GM19468 (cell line): Measurements from ENCODE around the gene NGB.
"Not testable (repeated sequence)": the region's sequence is repeated elsewhere in the genome, so short reads cannot be mapped to it uniquely, and the experiment has no call there.

Source experiments
- ATAC-seq: cut with Tn5 transposase; IDR thresholded peaks from one replicate; pipeline ENCODE4 v1.9.1; 2021; ENCODE audit warnings: mild to moderate bottlenecking, moderate library complexity, moderate number of reproducible peaks; ENCODE audit not compliant: unreplicated experiment; ENCODE audit errors: extremely low read depth

Gene NGB, protein sequence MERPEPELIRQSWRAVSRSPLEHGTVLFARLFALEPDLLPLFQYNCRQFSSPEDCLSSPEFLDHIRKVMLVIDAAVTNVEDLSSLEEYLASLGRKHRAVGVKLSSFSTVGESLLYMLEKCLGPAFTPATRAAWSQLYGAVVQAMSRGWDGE

DNA sequence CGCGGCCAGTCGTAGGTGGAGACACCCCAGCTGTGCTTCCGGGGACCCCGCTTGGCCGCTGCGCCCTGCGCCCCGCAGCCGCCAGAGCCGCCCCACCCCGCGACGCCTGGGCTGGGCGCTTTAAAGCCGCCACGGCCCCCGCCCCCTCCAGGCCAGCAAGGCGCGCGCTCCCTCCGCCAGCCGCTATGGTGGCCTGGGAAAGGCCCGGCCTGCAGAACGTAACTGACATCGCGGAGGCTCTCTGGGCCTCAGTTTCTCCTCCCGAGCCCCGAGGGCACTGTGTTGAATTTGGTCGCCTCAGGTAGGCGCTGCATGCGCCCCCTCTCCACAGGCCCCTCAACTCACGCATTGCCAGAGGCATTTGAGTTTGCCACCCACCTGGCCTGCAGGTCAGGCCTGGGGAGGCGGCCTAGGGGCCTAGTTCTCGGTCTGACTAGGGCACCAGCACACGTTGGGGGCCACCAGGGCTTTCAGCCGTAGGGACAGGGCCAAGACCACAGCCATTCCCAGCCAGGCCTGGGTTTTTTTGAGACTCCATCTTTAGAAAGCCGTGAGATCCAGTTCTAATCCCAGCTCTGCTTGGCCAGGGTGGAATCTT is at the start of gene NGB:
TSS of gene NGB (minus strand) at position 94 of the 598 bp plus-strand sequence. CDS start 269 bp downstream, outside the sequence.
- ATAC-seq = no peak

DNA sequence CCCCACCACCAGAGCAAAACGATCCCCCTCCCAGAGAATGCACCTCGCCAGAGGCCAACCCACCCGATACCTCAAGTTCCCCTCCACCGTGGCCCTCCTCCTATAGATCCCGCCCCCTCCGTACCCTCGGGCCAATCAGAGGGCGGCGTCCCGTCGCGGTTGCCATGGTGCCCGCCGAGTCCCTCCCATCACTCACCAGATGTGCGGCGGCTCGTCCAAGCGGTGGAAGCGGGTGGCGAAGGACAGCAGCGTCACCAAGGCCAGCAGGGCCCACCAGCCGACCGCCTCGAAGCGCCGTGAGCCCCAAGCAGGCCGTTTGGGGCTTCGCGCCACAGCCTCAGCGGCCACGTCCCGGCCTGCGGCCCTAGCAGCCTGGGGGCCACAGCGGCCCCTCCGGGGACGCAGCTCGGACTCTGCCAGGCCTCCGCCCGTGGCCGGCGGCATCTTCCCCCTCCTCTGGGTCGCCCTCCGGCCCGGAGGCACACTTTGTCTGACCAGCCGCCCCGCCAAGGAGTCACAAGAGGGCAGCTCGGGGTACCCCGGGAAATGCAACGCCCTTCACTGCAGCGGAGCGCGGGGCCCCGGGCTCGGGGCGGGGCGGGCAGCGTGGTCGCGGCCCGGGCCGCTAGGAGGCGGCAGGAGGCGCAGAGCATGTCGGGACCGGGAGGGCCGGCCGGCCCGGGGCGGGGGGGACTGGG is 49.4 kb upstream of the NGB start, which contains the start of gene POMT2:
TSS of gene POMT2 (minus strand) at position 646 of the 698 bp plus-strand sequence. CDS start at position 444, 202 bp downstream.
- ATAC-seq = peak; percentile 55

DNA sequence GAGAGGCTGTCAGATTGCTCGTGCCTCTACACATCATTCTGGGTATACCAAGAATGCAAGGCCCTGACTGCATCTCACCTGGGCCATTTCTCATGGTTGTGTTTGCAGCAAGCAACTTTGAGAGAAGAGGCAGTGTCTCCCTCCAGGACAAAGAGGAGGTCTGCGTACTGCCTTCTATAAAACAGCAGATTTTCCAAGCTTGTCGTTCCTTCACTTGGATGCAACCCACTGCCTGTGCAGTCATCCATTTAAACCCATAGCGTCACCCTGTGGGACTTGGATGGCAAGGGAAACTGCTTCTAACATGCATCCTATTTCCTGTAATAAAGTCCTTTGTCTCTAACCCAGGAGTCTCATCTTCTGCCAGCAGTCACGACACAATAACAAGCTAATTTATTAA is 48.4 kb upstream of the NGB start:
- no peak for ATAC-seq

DNA sequence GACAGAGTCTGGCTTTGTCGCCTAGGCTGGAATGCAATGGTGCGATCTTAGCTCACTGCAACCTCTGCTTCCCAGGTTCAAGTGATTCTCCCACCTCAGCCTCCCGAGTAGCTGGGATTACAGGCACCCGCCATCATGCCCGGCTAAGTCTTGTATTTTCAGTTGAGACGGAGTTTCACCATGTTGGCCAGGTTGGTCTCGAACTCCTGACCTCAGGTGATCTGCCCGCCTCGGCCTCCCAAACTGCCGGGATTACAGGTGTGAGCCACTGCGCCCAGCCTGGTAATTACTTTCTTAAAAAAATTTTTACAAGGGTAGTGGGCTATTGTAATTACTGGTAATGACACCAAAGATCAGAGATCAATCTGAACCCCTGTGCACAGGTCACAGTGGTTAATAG is 47.8 kb upstream of the NGB start:
- not testable (repeated sequence) for ATAC-seq

DNA sequence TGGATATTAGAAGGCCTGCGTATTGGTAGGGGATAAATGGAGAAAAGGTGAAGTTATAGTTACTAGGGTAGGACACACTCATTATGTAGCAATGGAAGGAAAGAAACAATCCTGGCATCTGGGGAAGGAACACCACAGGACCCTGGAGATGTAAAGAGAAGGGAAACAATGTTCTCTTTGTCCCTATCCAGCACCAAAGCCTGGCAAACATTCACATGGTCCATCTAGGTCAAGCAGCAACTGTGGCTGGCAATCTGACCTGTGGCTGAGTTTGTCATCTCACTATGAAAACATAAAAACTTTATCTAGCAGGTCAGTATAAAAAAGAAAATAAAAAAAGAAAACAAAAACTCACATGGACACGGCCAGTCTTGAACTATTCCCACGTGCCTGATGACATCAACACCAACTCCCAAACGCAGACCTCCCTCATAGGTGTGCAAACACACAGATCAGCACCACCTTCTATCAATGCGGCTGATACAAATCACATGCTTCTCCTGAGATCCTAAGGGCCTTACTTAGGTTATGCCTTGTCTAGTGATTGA is 47.1 kb upstream of the NGB start:
- ATAC-seq = no peak

DNA sequence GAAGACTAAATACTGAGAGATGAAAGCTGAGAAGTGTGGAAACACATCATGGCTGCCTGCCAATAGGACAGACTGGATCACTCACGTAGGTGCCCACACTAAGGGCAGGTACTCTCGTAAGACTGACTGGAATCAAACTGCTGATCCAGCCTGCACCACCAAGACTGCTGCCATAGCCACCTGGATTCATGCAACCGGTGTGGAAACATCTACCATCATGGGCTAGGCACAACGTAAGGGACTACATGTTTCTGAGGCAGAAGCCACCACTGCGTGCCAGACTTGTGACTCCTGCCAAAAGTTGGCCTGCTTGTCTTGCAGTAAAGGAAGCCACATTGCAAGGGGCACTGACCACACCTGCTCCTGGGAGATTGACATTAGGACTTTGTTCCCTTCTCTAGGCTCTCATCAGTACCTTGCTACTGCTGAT is 45.9 kb upstream of the NGB start:
- ATAC-seq = no peak

DNA sequence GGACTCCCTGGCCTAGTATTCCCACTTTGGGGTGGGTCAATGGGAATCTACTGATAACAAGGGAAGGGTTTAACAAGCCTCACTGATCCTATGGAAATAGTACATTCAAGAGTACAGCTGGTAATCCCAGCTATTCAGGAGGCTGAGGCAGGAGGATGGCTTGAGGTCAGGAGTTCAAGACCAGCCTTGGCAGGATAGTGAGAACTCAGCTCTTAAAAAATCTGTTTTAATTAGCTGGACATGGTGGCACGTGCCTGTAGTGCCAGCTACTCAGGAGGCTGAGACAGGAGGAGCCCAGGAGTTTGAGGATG is 45.1 kb upstream of the NGB start:
- ATAC-seq = no peak

DNA sequence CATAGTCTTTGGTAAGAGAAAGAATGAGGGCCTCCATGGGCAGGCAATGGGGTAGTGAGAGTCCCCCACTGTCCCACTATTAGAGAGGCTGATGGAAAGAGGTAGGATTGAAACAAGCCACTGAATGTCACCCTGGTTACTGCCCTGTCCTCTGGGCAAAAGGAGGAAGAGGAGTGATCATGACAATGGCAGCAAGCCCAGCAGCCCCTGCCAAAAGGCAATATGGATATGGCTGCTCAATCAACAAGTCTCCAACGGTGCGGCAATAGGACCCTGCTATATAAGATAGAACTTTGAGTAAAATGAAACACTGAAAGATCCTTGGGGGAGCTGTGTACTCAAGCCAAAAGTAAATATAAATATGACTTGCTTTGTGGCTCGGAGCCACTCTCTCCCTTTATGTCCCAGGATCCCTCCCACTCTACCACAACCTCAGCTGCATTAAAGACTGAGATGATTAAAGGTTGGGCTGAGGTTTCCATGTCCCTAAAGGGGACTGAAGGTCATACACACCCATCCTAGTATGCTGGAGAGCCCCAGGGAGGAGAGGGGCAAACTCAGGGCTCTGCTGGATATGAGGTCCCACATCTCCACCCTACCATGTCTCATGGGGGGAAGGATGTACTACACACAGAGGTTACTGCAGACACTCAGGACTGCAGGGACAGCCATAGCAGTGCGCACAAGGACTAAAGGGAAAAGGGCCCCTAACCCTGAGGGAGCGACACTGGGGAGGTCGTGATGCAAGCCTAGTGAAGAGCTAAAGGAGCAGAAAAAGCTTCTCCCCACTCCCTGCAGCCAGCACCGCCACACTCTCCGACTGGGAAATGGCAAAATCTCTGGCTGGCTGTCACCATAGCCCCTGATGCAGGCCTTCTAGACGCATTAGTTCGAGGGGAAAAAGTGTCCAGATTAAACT is 43.8 kb upstream of the NGB start:
- ATAC-seq = no peak

DNA sequence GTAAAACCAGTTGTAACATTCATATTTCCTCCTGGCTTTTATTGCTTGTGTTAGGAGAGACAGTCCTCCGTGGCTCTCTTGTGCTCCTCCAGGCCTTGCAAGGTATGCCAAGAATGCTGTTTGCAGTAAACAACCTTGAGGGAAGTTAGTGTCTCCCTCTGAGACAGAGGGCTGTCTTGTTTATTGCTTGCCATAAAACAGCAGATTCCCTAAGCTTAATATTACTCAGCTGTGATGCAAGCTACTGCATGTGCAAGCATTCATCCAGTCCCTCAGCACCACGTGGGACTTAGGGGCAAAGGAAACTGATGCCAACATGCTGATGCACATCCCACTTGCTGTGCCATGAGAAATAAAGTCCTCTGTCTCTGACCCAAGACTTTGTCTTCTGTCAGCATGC is 43.0 kb upstream of the NGB start:
- ATAC-seq = no peak

DNA sequence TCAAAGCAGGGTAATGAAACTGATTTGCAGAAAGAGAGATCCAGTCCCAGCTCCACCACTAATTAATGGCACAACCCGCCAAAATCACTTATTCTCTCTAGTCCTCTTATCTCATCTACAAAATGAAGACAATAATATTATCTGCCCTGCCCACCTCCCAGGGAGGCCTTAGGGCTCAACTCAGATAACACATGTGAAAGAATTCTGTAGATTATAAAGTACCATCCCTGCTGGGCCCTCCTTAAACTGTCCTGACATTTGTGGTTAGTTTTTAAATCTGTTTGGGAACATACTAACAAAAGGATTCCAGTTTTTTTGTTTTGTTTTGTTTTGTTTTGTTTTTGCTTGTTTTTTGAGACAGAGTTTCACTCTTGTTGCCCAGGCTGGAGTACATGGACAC is 42.4 kb upstream of the NGB start:
- ATAC-seq = no peak

DNA sequence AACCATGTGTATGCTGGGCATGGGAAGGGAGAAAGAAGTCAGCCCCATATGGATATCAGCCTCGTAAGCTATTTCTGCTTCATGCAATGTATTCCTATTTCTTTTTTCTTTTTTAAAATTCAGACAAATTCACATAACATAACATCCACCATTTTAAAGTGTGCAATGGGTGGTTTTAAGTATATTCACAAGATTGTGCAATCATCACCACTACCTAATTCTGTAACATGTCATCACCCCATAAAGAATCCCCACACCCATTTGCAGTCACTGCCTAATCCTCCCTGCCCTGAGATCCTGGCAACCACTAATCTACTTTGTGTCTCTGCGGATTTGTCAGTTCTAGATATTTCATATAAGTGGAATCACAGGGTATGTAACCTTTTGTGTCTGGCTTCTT is 40.2 kb upstream of the NGB start:
- no peak for ATAC-seq

DNA sequence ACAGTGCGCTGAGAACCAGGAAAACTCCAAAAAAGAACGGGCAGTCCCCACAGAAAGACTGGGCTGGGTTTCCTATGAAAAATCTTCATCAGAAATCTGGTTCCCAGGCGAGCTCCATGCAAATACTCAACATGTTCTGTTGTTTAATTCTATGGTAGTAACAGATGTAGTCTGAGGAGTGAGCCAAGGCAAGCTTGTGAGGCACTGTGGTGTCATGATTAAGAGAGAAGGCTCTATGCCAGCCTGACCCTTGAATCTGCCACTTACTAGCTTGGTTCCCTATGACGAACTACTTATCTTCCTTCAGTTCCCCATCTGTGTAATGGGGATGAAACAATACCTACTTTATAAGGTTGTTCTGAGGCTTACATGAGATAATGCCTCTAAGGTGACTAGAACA is 39.0 kb upstream of the NGB start:
- ATAC-seq = no peak

DNA sequence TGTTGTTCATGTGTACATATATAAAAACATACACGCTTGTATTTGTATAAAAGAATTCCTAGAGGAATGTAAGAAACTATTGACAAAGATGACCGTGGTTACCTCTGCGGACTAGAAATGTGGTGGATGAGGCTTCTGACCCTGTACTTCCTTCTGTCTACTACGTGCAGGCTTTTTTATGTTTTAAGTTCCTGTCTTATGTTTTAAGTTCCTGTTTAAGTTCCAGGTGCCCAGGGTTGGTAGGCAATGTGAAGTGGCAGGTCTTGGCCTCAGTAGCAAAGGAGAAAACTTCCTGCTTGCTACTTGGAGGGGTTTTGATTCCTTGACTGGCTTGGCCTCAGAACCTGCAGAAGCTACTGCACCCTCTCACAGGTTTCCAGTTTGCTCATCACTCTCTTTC is 38.1 kb upstream of the NGB start:
- no peak for ATAC-seq

DNA sequence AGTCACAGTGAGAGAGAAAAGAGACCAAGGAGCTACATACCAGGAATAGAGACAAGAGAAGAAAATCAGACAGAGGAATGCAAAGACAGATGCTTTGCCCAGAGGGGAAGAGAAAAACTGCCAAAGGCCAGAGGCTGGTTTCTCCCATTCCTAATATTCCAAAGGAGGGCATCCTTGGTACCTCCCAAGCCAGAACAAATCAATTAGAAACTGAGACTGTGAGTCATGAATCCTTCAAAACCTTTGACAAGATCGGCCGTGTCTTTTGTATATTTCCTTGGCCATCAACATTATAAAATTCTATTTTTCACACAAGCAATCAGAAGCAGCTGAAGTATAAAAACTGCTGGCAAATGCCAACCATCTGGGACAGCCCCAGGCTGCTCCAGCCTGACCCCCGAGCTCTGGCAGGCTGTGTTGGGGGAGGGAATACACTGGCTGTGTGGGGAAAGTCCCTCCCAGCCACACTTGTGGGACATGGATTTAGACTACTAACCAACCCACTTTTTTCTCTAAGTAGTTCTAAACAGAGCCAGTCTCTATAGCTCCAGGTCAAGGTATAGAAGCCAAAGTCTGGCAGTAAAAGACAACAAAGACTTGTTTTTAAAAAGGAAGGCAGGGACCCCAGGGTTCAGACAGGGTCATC is 36.0 kb upstream of the NGB start:
- ATAC-seq = no peak

DNA sequence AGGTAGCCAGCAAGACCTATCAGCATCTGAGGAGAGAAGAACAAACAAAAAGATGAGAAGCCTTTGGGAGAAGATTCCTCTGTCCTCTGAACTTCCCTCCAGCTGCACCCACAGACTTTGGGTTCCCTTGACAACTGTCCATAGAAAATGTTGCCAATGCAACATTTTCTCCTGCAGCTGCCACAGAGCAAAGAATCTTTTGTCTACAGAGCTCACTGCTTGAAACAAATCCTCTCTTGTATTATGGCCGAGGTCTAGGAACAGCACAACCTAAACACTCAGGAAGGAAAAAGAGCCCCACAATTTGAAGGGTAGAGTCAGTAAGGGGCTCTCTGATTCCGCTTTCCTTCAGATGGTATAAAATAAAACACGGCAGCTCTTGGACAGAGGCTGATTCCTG is 35.4 kb upstream of the NGB start:
- ATAC-seq = no peak

DNA sequence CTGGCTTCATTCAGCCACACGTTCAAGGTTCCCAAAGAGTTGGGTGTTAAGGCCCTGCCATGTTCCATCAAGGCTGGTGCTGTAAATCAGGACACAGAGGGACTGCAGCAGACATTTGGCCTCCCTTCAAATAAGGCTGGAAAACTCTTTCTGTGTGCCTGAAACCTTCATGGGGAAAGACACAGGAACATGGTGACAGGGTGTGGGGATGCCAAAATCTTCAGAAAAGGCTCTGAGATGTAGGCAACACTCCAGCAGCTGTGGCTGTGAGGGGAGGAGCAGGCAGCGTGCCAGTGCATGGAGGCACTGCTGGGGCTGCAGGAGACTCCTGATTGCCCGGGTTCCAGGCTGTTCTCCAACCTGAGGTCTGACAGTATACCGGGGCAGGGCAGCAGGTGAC is 34.7 kb upstream of the NGB start:
- no peak for ATAC-seq

DNA sequence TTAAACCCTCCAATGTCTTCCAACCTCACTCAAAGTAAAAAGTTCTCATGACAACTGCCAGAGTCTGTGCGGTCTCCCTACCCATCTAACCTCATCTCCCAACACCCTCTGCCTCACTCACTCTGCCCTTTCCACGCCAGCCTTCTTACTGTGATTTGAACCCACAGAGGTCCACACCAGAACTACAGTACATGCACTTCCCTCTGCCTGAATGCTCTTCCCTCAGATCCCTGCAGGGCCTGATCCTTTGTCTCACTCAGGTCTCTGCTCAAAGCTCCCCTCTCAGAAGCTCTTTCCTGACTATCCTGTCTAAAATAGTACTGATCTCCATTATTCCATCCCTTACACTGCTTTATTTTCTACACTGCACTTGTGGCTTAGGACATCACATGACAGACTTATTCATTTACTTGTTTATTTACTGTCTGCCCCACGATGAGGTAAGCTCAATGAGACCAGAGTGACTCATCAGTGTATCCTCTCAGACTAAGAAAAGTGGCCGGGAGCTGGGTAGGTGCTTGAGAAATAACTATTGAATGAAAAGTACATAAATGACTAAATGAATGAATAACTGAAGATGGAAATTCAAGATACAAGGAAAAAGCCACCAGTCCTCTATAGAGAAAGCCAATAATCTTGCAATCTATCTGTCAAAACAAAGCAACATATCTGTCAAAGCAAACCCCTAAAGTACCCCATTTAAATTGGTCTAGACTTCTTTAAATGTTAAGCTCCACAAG is 32.6 kb upstream of the NGB start:
- no peak for ATAC-seq

DNA sequence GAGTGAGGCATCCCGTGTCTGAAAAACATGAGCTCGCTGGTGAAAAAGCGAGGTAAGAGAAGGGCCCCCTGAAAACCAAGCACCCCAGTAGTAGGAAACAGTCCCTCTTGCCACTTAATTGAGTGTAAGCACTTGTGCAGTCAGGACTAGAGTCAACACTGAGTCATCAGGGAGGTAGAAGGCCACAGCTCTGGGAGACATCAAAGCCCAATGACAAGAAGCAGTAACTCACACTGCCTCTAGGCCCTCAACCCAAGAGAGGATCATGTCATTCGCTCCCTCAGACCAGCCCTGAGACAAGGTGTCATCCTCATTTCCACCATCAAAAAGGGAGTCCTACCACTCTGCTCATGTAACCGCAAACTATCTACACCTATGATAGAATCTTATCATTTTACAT is 31.9 kb upstream of the NGB start:
- no peak for ATAC-seq

DNA sequence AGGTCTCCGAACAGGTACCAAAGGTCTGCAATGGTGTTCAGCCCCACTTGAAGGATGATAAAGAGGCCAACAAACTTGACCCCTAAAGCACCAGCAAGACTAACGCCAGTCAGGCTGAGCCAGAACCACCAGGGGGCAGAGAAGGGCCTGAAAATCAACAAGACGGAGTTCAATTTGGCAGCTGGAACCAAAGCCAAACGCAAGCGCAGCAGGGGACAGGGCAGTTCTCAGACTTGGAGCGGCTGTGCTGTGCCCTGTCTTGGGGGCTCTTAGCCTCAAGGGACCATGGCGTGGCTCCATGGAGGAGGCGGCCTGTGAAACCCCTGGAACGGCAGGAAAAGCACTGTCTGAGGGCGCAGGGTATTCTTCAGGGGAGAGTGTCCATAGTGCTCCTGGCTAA is 30.1 kb upstream of the NGB start:
- ATAC-seq = no peak
